Parathyroid adenoma (tissue), 2 donors: ENCODE results near the gene HDAC8.
A peak's percentile ranks its signal among the peaks of the same experiment; 100 is the strongest.

Experiments used
- H2AFZ ChIP-seq: fragments of 300-600 bp; sonication (generic); one replicate; pipeline ENCODE4 v1.7.0; 2017; ENCODE audit warnings: antibody characterized with exemption, mild to moderate bottlenecking
- H3K27ac ChIP-seq: fragments of 300-600 bp; sonication (generic); one replicate; pipeline ENCODE4 v1.7.0; 2017
- H3K27me3 ChIP-seq: fragments of 300-600 bp; sonication (generic); one replicate; pipeline ENCODE4 v1.7.0; 2017; ENCODE audit warnings: low read length; ENCODE audit not compliant: control insufficient read depth, insufficient read depth
- H3K36me3 ChIP-seq: fragments of 300-600 bp; sonication (generic); one replicate; pipeline ENCODE4 v1.7.0; 2017; ENCODE audit warnings: low read length; ENCODE audit not compliant: control insufficient read depth, insufficient read depth
- H3K4me1 ChIP-seq: fragments of 300-600 bp; sonication (generic); one replicate; pipeline ENCODE4 v1.7.0; 2017; ENCODE audit warnings: control low read depth
- H3K4me2 ChIP-seq: fragments of 300-600 bp; sonication (generic); one replicate; pipeline ENCODE4 v1.7.0; 2017; ENCODE audit warnings: low read length
- H3K4me3 ChIP-seq: fragments of 300-600 bp; sonication (generic); one replicate; pipeline ENCODE4 v1.7.0; 2017; ENCODE audit warnings: low read depth, low read length
- H3K79me2 ChIP-seq: fragments of 300-600 bp; sonication (generic); one replicate; pipeline ENCODE4 v1.7.0; 2017; ENCODE audit warnings: control low read depth
- H3K9ac ChIP-seq: fragments of 300-600 bp; sonication (generic); one replicate; pipeline ENCODE4 v1.7.0; 2017; ENCODE audit warnings: mild to moderate bottlenecking
- H3K9me3 ChIP-seq: fragments of 300-600 bp; sonication (generic); one replicate; pipeline ENCODE4 v1.7.0; 2017; ENCODE audit warnings: low read length; ENCODE audit not compliant: control insufficient read depth
- TF ChIP-seq, protein P1 (sequence below): fragments of 300-600 bp; sonication (generic); IDR thresholded peaks from one replicate; pipeline ENCODE4 v1.7.0; 2017; ENCODE audit warnings: antibody characterized with exemption, mild to moderate bottlenecking
- donor health status: primary hyperparathyroidism.

The HDAC8 gene

DNA sequence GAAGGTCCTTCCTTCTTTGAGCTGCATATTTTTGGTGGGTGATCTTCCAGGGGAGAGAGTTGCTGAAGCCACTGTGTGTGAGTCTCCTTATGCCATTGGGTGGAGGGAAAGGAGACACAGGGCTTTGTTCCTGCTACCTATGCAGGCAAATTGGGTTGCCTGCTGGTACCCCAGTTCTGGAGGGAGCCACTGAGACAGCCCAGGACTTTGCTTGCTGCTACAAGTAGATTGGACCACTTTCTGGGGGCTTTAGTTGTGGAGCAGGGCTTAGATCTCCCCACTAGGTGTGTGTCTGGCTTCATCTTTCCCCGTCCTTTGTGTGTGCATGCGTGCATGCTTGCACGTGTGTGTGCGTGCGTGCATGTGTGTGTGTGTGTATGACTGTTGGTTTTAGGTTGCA lies 276.9 kb downstream of the HDAC8 start:
- no peak overlapping the region for H3K4me2 ChIP-seq
- H3K36me3 ChIP-seq = no peaks in the 10 kb centered on the region
- TF ChIP-seq, protein P1, sequence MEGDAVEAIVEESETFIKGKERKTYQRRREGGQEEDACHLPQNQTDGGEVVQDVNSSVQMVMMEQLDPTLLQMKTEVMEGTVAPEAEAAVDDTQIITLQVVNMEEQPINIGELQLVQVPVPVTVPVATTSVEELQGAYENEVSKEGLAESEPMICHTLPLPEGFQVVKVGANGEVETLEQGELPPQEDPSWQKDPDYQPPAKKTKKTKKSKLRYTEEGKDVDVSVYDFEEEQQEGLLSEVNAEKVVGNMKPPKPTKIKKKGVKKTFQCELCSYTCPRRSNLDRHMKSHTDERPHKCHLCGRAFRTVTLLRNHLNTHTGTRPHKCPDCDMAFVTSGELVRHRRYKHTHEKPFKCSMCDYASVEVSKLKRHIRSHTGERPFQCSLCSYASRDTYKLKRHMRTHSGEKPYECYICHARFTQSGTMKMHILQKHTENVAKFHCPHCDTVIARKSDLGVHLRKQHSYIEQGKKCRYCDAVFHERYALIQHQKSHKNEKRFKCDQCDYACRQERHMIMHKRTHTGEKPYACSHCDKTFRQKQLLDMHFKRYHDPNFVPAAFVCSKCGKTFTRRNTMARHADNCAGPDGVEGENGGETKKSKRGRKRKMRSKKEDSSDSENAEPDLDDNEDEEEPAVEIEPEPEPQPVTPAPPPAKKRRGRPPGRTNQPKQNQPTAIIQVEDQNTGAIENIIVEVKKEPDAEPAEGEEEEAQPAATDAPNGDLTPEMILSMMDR = no peak
- no peaks in the 10 kb centered on the region for H3K9me3 ChIP-seq
- no peaks in the 10 kb centered on the region for H3K27me3 ChIP-seq
- H3K79me2 ChIP-seq = no peaks in the 10 kb centered on the region
- no peak overlapping the region for H2AFZ ChIP-seq
- no peak overlapping the region for H3K4me3 ChIP-seq
- H3K27ac ChIP-seq = no peak overlapping the region
- H3K4me1 ChIP-seq = no peaks in the 10 kb centered on the region
- no peak overlapping the region for H3K9ac ChIP-seq

DNA sequence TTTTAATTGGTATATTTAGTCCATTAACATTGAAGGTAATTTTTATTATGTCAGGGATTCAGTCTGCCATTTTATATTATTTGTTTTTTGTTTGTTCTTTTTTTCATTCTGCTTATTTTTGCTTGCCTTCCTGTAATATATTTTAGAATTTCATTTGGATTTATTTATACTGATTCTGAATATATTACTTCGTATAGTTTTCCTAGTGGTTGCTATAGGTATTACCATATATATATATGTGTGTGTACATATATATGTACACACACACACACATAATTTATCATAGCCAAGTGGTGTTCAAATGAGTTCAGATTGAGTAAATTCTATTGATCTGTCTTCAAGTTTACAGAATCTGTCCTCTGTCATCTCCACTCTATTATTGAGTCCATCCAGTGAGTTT lies 278.1 kb downstream of the HDAC8 start:
- TF ChIP-seq, protein P1 = no peak
- H3K4me2 ChIP-seq = no peak overlapping the region
- no peaks in the 10 kb centered on the region for H3K27me3 ChIP-seq
- no peak overlapping the region for H3K4me3 ChIP-seq
- no peaks in the 10 kb centered on the region for H3K4me1 ChIP-seq
- no peak overlapping the region for H3K27ac ChIP-seq
- no peaks in the 10 kb centered on the region for H3K79me2 ChIP-seq
- H3K9me3 ChIP-seq = no peaks in the 10 kb centered on the region
- H2AFZ ChIP-seq = no peak overlapping the region
- no peaks in the 10 kb centered on the region for H3K36me3 ChIP-seq
- no peak overlapping the region for H3K9ac ChIP-seq

DNA sequence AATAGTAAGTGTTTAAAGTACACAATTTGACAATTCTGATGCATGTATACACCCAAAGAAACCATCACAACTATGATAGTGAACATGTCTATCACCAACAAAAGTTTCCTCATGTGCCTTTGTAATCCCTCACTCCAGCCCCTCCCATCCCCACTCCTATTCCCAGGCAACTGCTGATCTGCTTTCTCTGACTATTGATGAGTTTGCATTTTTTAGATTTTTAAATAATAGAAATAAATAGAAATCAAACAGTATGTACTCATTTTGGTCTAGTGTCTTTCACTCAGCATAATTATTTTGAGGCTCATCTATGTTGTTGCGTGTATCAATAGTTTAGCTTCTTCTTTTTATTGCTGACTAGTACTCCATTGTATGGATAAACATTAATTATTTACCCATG lies 290.3 kb downstream of the HDAC8 start:
- no peaks in the 10 kb centered on the region for H3K27me3 ChIP-seq
- H2AFZ ChIP-seq = no peak overlapping the region
- H3K36me3 ChIP-seq = no peaks in the 10 kb centered on the region
- no peak overlapping the region for H3K27ac ChIP-seq
- H3K79me2 ChIP-seq = no peaks in the 10 kb centered on the region
- TF ChIP-seq, protein P1 = no peak
- no peaks in the 10 kb centered on the region for H3K9me3 ChIP-seq
- no peak overlapping the region for H3K9ac ChIP-seq
- no peak overlapping the region for H3K4me2 ChIP-seq
- H3K4me1 ChIP-seq = peaks cover 3% of the 10 kb centered on the region
- no peak overlapping the region for H3K4me3 ChIP-seq

DNA sequence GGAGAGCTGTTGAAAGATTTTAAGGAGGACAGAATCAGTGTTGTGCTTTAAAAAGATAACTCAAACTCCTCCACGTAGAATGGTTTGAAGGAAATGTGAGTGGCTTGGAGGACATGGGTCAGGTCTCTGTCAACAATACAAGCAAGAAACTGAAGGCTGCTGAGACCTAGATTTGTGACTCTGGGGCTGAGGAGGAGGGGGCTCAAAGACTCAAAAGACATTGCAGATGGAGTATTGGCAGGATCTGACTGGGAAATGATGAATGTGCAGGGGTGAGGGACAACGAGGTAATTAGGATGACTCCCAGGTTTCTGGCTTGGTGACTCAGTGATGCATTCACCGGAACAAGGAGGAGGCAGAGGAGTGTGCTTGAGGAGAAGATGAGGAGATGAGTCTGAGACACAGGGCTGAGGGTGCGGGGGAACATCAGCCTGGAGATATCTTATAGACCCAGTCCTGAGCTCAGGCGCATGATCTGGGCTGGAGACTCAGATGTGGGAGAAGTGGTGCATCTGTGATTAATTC lies 292.3 kb downstream of the HDAC8 start:
- H3K27ac ChIP-seq = no peak overlapping the region
- TF ChIP-seq, protein P1 = no peak
- no peaks in the 10 kb centered on the region for H3K79me2 ChIP-seq
- no peak overlapping the region for H3K4me3 ChIP-seq
- no peaks in the 10 kb centered on the region for H3K9me3 ChIP-seq
- H2AFZ ChIP-seq = peak overlapping the region; percentile 62
- H3K9ac ChIP-seq = no peak overlapping the region
- H3K4me2 ChIP-seq = no peak overlapping the region
- peaks cover 3% of the 10 kb centered on the region for H3K4me1 ChIP-seq
- no peaks in the 10 kb centered on the region for H3K36me3 ChIP-seq
- H3K27me3 ChIP-seq = no peaks in the 10 kb centered on the region
